COR-L47 (cell line): ENCODE measurements around the gene ZNF202.
"Not testable (repeated sequence)": the region's sequence is repeated elsewhere in the genome, so short reads cannot be mapped to it uniquely, and the experiment has no call there.

Source experiments
- DNase-seq: peaks from one replicate; lab custom pipeline; 2025; lab: John Stamatoyannopoulos, UW

ZNF202 gene

DNA sequence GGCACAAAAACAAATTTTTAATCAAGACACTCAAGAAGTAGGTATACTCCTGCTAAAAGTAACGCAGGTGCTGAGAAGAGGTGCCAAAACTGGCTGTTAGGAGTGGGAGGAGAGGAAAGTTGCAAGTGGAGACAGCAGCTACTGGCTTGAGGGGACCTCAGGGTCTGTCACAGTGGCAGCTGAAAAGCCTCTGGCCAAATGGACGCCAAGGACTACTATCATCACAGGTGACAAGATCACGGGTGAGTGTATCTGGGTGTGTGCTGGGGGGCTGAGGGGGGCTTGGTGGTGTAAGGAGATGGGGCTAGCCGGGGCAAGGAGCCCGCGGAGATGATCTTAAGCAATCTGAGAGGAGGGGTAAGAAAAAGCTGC, 687 bp downstream of the ZNF202 start:
- no peak for DNase-seq

DNA sequence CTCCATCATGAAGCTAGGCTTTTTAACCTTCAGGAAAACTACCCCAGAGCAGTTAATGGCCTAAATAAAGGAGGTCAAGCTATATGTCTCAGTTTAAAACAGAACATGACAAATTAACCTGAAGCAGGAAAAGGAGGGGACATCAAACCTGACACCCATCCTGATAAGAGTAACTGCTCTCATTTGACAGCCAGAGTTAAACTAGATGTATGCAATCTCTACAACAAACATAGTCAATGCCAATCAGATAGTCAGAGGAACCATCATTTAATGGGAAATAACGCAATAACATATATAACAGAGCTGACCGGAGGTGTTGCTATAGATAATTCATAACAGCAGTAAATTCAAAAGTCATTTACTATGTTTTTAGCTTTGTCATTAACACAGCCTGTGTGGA, 3.1 kb downstream of the ZNF202 start:
- no peak for DNase-seq

DNA sequence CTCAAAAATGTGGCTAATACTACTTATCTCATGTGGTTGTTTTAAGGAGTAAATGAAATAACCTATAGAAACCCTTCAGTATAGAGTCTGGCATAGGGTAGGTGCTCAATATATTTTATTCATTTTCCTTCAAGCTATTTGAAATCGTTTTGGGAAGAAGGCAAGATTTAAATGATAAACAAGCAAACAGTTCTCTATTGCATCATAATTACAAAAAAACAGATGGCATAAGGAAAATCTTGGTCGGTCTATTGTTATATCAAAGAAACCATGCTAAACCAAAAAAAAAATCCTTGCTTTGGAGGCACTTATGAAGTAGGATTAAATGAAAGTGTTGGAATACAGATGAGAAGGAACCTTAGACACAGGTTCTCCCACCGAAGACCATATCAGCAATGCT, 4.7 kb downstream of the ZNF202 start:
- DNase-seq = no peak

DNA sequence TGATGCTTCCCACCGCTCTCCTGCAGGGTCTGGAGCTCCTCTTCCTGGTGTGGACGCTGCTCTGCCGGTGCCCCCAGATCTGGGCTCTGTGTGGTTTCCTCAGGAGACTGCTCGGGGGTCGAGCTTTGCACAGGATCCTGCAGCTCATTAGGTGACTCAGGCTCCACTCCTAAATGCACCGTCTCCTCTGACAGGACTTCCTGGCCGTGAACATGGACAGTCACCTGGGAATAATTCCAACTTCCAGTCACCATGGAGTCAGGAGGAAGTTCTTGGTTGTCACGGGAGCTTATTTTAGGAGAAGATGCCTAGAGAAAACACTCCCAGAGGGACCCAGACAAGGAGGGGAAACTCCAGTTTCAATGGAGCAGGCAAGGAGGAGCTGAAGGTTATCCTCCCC, 11.9 kb downstream of the ZNF202 start:
- no peak for DNase-seq

DNA sequence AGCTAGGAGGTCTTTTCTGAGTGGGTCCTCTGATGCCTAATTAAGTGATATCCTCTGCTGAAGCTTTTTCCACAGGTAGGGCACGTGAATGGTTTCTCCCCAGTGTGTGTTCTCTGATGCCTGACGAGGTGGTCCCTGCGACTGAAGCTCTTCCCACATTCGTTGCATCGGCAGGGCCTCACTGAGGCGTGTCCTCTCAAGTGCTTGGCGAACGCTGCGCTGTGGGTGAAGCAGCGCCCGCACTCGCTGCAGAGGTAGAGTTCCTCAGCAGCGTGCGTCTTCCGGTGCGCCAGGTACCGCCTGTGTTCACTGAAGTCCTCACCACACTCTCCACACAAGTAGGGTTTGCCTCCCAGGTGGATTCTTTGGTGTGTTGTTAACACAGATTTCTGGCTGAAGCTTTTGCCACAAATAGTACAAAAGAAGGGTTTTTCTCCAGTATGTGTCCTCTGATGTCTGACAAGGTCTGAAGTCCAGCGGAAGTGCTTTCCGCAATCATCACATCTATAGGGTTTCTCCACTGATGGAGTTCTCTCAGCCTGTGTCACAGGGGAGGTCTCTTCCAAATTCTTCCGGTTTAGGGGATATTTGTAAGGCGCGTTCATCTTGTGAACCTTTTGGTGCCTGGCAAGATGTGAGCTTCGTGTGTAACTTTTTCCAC, 15.3 kb downstream of the ZNF202 start:
- DNase-seq = no peak

DNA sequence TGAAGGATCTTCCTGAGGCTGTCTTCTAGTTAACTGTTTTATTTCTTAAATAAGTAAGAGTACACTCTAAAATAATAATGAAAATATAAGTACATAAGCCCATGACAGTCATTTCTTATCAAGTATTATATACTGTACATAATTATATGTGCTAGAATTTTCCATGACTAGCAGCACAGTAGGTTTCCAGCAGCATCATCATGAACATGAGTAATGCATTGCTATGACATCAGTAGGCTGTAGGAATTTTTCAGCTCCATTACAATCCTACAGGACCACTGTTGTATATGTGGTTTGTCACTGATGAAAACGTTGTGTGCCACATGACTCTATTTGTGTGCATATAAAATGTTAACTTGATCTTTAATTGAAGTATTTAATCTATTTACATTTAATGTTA, 22.0 kb downstream of the ZNF202 start:
- no peak for DNase-seq

DNA sequence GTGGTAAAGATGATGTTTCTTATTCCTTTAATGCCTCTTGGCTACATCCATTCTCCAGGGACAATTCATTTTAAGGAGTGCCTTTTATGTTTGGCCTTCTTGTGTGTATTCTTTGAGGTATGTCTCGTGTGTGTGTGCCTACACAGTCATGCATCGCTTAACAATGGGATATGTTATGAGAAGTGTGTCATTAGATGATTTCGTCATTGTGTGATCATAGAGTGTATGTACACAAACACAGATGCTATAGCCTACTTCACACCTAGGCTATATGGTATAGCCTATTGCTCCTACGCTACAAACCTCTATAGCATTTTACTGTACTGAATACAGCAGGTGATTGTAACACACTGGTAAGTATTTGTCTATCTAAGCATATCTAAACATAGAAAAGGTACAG, 23.0 kb downstream of the ZNF202 start:
- no peak for DNase-seq

DNA sequence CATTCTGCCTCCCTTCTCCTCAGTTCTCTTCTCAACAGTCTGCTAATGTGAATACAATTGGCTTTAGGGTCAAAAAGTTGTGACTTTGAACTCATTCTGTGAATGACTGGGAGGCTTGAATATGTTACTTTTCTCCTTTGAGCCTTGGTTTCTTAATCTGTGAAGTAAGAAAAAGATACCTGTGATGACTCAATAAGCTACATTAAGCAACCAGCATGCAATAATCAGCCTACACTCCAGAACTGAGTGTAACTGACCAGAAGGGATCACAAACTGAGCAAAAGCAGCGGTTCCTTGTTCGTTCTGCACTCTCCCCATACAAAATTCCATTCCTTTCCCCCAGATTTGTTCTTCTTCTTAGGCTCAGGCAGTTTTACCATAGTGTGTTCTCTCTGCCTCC, 23.4 kb downstream of the ZNF202 start:
- DNase-seq = no peak

DNA sequence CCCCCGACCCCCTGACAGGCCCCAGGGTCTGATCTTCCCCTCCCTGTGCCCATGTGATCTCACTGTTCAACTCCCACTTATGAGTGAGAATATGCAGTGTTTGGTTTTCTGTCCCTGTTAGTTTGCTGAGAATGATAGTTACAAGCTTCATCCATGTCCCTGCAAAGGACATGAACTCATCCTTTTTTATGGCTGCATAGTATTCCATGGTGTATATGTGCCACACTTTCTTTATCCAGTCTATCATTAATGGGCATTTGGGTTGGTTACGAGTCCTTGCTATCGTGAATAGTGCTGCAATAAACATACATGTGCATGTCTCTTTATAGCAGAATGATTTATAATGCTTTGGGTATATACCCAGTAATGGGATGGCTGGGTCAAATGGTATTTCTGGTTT, 28.8 kb downstream of the ZNF202 start:
- not testable (repeated sequence) for DNase-seq

DNA sequence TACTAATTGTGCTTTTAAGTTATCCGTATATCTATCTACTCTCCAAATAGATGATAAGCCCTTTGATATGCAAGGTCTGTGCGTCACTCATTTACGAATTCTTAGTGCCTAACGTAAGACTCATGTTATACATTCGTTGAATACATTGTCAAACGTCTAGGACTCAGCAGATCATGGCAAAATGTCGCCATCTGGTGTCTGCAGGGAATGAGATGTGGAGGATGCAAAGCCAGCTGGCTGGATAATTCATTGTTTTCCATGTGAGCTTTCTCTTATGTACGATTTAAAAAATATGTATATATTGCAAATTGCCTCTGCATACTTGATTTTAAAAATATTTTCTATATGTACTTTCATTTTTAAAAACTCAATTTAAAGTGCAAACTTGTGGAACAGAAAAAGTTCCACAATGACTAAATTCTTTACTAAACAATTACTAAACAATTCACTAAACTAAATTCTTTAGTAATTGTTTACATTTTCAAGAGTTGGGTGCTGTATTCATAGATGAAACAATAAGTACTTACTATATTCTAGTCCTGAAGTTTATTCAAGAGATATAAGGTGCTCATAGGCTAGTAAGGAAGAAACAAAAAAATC, 33.8 kb downstream of the ZNF202 start:
- peak; percentile 44 for DNase-seq

DNA sequence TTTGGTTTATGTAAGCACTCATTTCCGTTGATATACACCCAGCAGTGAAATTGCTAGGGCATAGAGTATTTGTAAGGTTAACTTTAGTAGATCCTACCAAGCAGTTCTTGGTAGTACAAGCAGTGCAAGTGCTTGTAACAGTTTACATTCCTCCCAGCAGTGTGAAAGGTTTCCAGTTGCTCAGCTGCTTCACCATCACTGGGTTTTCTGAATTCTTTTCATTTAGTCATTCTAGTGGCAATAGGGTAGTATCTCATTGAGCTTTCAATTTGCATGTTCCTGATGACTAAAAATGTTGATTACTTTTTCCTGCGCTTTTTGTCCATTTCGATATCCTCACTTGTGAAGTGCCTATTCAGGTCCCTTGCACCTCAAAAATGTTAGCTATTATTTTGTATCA, 34.3 kb downstream of the ZNF202 start:
- no peak for DNase-seq

DNA sequence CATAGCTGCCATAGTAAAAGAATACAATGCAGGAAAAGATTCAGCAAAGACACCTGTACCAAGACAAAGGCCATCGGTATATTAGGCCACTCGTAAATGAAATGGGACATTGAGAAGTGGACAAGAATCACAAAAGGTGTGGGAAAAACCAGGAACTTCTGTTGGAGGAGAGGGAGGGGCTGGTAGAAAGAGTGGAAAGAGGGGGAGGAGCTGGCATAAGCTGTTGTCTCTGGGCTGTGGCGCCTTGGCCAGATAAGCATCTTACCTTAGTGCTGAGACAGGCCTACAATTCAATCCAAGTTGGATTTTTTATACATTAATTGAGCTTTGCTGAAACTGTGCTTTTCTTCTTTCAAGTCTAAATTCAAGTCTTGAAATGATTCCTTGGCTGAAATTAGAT, 37.1 kb downstream of the ZNF202 start:
- no peak for DNase-seq

DNA sequence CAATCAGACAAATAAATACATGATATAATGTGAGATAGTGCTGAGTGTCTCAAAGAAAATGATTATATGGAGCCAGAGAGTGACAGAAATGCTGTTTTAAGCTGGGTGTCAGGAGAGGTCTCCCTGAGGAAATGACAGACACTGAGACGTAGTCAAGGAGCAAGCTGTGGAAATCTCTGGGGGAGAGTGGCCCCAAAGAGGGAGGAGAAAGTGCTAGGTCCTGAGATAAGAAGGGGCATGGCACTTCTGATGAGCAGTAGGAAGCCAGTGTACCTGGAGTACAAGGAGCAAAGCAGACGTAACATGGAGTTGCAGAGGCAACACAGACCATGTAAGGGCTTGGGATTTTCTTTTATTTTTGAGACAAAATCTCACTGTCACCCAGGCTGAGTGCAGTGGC, 38.8 kb downstream of the ZNF202 start:
- no peak for DNase-seq

DNA sequence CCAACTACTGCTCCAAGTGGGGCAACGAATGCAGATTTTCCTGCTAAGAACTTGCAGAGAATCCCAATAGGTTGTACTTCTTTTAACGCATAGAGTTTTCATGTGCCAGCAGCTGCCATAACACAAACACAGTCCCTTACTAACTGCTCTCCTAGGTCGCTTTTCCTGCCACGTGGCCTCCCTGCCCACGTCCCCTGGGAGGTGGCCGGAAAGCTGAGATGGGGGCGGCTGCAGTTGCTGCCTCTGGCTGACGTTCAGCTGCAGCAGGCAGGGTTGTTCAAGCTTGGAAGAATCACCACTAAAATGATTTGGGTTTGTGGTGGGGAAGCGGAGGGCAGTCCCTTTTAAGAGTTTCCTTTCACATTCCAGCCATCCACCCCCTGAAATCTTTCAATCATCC, 39.3 kb downstream of the ZNF202 start:
- DNase-seq = no peak

DNA sequence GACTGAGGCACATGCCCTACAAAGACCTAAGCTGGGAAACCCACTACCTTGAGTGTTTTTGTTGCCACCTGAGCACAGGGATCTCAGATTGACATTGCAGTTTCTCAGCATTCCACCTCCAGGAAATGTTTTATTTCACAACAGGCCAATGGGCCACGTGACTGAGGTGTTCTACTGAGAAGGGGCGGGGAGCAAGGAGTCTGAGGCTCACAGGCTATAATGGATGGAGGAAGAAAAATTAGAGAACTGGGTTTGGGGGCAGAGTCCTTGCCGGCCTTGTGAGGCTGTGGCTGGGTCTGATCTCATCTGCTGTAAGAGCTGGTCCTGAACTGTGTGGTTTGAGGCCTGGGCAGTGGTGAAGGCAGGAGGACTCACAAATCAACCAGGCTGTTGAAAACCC, 40.7 kb downstream of the ZNF202 start:
- DNase-seq = no peak

DNA sequence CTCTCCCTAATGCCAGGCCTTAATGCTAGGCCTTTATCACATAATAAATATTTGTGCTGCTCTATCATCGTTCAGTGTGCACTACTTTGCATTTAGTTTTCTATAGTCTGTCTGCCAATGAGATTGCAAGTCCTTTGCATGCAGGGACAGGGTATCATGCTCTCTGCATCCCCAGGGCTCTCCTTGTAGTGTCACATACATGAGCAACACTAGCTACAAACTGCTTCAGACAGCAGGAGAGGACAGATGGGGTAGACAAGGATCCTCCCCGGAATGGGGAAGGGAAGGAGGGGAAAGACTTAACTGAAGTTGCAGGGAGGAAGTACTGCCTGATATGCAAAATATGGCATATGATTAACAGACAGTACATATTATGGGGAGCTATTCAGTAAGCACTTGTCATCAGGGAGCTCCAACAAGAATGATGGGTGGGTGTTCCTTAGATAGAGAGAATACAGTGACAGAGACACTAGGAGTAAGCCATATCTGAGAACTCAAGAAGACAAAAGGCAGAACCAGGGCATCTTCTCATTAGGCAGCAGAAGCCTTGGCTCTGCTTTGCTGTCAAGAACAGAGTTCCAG, 42.8 kb downstream of the ZNF202 start:
- DNase-seq = no peak

DNA sequence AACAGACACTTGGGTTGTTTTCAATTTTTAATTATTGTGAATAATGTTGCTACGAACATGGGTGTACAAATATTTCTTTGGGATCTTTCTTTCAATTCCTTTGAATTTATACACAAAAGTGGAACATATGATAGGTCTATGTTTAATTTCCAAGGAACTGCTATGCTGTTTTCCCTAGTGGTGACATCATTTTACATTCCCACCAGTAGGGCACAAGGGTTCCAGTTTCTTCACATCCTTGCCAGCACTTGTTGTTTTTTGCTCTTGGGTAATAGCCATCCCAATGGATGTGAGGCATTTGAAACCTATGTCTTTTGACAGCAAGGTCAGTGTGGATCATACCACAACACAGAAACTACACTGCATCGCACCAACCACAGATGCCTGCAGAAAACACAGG, 45.3 kb downstream of the ZNF202 start:
- DNase-seq = no peak

DNA sequence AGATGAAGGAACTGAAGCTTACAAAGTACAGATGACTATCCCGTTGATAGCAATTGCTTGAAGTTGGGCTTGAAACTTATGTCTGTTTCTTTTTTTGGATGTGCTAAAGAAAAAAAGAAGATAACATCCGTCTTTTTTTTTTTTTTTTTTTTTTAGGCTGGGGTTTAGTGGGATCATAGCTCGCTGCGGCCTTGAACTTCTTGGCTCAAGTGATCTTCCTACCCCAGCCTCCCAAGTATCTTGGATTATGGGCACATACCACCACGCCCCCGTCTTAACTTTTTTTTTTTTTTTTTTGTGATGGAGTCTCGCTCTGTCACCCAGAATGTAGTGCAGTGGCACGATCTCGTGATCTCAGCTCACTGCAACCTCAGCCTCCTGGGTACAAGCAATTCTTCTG, 46.2 kb downstream of the ZNF202 start:
- no peak for DNase-seq

DNA sequence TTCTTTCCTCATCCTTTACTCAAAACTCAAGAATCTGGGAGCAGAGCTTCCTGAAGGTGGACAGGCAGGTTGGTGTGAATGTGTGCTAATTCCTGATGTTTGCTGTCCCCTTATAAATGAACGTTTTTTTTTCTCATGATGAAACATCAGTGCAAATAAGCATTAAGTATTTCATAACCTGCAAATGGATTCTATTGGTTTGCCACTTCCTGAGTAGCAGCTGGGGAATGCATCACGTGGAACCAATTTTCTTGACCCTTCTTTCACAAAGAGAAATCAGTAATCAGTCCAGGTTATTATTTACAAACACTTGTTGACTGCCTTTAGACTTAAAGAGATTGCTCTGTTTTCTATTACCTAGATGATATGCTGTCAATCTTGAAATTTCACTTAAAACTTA, 46.9 kb downstream of the ZNF202 start:
- DNase-seq = no peak

DNA sequence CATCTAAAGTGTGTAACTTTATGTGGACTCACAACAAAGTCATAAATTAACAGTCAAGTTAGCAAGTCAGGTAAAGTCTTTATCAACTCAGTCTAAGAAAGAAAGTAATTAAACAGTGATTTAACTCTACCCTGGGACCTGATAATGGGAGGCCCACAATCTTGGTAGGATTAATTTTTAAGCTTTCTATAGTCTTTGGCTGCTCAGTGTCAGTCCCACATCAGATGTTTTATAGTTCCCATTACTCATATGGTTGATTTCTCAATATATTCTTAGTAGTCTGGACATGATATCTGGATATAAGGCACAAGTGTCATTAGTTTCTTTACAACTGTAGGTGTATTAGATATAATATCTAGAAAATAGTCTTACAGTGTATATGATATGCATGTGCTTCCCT, 48.5 kb downstream of the ZNF202 start:
- DNase-seq = no peak

DNA sequence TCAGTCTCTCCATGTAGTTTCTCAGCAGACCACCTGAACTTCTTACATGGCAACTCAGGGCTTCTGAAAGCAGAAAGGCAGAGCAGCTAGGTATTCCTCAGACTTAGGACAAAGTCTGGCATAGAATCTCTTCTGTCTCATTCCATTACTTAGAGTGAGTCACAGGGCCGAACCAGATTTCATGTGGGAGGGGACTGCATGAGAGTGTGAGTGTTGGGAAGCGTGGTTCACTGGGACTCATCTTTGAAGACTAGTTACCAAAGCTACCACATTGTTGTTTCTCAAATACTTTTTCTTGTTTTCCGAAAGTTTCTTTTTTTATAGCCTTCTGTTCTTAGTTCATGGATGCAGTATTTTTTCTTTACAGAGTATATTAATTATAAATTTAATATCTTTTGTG, 51.0 kb downstream of the ZNF202 start:
- DNase-seq = no peak

DNA sequence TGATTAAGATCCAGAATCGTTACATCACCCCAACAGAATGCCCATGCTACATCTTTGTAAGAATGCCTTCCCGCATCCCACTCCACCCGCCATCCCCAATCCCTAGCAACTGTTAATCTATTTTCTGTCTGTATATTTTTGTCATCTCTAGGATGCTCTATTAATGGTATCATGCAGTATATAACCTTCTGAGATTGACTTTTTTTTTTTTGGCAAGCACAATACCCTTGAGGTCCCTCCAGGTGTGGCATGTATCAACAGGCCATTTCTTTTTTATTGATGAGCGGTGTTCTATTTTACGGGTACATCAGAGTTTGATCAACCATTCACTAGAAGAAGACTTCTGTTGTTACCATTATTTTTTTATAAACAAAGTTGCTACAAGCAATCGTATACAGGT, 56.9 kb downstream of the ZNF202 start:
- no peak for DNase-seq

DNA sequence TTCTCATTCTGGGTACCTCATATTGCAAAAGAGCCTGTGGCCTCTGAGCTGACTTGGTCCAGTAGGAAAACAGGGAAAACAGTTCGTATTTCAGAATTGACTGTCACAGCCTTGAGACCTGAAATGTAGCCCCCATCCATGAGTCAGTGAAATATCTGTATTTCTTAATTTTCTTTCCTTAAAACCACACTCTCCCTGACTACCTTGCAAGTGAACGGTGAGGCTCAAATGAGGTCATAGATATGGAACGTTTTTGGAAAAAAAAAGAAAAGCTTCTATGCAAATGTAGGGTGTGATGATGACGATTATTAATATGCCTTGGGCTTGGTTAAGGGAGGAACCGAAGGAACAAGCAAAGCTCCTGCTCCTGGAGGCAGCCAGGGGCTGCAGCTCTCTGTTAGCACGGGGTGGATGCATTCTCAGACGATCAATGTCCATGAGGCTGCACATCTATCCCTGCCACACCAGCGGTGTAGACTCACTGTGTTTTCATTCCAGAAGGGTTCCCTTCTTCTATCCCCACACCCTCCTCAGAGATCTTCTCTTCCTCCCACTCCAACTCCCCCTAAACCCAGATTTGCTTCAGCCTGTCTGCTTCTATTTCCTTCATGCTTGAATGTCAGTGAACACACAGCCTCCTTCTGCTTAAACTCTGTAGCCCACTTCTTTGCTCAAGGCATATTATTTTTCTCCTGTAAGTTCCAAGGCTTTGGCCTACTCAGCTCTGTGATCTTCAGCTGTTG, 57.9 kb downstream of the ZNF202 start:
- DNase-seq = no peak
